Colon (tissue), 2 donors: ENCODE measurements around the gene COA6.
"Not testable (repeated sequence)": the region's sequence is repeated elsewhere in the genome, so short reads cannot be mapped to it uniquely, and the experiment has no call there.

Experiments used
- FAIRE-seq: peaks from 2 replicates; lab custom pipeline; 2012; peaks lifted over from hg19 to GRCh38; lab: Jason Lieb, UNC
- donor health status: control.
- donor health status: control.

COA6 gene

DNA sequence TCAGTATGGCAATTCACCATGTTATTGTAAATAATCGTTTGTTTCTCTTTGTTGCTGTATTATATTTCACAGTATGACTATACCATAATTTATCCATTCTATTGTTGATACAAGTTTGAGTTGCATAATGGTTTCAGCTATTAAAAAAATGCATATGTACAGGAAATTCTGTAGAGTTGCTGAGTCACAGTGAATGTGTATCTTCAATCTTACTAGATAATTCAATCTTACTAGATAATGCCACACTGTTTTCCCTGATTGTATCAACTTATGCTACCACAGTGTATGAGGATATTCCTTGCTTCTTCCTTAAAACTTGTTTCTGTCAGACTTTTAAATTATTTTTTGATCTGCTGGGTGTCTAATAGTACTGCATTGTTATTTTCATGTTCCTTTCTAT is 3.5 kb upstream of the COA6 start:
- FAIRE-seq, result no peak

- FAIRE-seq, result no peak
These were observed 1.8 kb upstream of the COA6 start for GRCh38 chr1:234371414-234371813.

DNA sequence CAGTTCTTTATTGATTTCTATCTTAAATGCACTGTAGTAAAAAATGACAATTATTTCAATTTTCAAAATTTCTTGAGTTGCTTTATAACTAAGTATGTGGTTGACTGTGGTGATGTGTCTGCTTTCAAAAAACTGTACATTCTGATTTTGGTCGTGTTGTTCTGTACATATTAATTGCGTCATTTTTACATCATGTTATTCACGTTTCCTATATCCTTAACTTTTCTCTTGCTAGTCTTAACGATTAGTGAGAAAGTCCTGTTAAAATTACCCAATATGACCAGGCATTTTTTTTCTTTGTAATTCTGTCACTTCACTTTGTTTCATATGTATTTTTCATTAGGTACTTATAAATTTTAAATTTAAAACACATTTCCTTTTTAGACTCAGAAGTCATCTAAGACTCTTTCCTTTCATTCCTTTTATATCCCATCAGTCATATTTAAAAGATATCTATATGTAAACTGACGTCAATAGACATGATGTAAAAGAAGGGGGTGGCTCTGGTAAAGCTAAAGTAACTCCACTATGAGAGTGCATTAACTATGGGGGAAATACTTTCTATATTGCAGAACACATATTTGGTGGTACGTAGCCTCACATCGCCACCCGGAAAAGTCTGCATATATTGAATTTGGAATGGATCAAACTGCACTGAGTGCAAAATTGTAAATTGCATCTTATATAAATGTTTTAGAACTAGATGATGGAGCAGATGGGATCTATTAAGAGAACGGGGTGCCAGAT is 1.1 kb upstream of the COA6 start:
- FAIRE-seq, result no peak

GRCh38 chr1:234373959-234374254 is 651 bp downstream of the COA6 start:
- FAIRE-seq, result no peak

GRCh38 chr1:234375672-234376071 is 2.4 kb downstream of the COA6 start:
- FAIRE-seq, result no peak

DNA sequence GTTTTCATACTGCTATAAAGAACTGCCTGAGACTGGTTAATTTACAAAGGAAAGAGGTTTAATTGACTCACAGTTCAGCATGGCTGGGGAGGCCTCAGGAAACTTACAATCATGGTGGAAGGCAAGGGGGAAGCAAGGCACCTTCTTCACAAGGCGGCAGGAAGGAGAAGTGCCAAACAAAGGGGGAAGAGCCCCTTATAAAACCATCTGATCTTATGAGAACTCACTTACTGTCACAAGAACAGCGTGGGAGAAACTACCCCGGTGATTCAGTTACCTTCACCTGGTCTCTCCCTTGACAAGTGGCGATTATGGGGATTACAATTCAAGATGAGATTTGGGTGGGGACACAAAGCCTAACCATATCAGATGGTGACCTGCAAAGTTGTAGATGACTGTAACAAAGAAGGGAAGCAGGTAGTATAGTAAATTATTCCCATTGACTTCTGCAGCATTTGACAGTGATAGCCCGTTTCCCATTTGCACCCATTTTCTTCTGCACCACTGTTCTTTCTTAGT is 6.4 kb downstream of the COA6 start:
- FAIRE-seq, result not testable (repeated sequence)

DNA sequence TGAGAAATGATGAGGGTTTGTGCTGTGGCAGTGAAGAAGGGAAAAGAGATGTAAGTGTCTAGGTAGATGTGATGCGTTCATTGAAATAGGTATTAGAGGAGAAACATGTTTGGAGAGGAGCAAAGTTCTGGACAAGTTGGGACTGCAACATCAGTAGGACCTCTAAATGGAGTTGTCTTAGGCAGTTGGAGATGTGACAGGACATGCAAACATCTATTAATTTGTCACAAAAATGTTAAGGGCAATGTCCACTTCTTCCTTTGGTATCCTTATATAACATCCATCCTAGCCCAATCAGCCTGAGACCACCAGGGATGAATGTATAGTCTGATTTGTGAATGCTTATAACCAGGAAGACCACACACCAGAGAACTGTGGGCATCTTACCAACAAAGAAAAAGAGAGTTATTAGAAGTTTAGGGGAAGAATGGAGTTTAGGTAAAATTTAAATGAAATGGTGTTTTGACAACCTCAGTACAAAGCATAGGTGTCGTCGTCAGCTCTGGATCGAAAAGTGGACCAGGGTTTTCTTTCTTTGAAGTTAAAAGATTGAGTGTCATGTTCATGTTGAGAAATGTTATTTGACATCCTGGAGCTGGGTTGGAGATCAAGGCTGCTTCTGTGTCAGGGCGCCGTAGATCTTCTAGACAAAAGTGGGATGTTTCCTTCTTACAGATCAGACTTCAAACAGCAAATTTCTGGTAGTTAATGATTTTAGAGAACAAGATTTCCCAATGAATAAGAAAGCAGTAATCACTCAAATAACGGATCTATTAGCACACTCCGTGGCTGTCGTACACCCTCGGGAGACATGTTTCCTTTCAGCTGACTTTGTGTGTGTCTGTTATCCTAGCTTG is 8.7 kb downstream of the COA6 start:
- FAIRE-seq, result no peak

DNA sequence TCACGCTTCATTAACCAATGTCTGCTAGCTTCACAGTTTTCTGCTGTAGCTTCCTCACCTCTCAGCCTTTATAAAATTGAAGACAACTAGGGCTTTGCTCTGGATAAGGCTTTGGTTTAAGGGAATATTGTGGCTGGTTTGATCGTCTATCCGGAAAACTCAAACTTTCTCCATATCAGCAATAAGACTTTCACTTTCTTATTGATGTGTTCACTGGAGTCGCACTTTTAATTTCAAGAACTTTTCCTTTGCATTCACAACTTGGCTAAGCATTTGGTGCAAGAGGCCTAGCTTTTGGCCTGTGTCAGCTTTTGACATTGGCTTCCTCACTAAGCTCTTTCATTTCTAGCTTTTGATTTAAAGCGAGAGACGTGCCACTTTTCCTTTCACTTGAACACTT is 12.9 kb downstream of the COA6 start:
- no peak for FAIRE-seq

GRCh38 chr1:234388094-234388493 is 14.8 kb downstream of the COA6 start:
- FAIRE-seq, result no peak

DNA sequence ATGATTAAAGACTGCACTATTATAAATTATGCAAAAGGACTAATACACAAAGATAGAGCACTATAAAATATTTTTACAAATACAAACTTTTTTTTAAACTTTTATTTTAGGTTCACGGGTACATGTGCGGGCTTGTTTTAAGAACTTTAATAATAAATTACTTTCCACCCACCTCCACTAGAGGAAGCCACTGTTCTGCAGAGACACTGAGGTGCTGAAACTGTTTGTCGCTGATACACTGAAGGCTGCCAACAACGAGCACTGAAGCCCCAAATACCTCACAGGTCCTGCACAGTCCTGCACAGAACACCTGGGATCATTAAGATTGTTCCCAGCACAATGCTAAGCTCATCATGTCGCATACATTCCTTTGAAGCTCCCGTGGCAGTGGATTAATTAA is 19.9 kb downstream of the COA6 start:
- no peak for FAIRE-seq

GRCh38 chr1:234395297-234395696 is 22.0 kb downstream of the COA6 start:
- no peak for FAIRE-seq

- no peak for FAIRE-seq
These were observed 22.8 kb downstream of the COA6 start for GRCh38 chr1:234396092-234396491.

DNA sequence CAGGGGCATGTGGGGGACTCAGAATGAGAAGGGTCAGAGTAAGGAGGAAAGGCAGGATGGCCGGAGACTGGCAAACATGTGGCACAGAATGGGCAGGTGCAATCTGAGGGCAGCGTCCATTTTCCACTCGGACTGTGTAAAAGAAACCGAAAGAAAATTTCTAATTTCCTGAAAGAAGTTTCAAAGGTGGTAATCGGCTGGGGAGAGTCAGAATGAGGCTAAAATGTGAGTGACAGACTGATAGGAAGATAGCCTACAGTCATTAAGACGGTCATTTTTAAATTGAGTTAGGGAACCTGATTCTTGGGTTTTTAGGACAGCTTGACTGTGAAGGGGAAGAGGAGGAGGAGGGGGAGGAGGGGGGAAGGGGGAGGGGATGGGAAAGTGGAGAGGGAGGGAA is 23.6 kb downstream of the COA6 start:
- FAIRE-seq, result no peak

- no peak for FAIRE-seq
These were observed 24.5 kb downstream of the COA6 start for GRCh38 chr1:234397732-234398131.

DNA sequence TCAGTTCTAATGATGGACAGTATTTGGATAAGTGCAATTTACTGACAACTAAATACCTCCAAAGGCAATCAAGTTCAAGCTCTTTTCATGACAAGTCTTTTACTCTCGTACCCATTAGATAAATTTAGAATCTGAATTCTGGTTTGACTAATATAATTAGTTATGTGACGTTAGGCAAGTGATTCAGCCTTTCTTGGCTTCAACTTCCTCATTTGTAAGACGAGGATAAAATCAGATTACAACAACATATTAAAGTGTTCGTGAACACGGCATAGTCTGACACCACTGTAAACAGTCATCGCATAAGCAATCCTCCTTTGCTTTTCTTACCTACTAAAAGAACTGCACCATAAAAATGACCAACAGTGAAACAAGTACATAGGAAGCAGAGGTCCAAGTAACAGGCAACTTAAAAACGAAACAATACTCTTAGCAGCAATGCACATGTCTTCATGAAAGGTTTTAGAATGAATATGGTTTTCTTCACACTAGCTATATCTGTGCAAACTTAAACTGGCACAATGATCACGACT is 25.7 kb downstream of the COA6 start:
- FAIRE-seq, result no peak

- FAIRE-seq, result not testable (repeated sequence)
These were observed 26.3 kb downstream of the COA6 start for GRCh38 chr1:234399515-234399914.

- FAIRE-seq, result no peak
These were observed 27.5 kb downstream of the COA6 start for GRCh38 chr1:234400773-234401172.

GRCh38 chr1:234401658-234402057 is 28.4 kb downstream of the COA6 start:
- FAIRE-seq, result no peak

DNA sequence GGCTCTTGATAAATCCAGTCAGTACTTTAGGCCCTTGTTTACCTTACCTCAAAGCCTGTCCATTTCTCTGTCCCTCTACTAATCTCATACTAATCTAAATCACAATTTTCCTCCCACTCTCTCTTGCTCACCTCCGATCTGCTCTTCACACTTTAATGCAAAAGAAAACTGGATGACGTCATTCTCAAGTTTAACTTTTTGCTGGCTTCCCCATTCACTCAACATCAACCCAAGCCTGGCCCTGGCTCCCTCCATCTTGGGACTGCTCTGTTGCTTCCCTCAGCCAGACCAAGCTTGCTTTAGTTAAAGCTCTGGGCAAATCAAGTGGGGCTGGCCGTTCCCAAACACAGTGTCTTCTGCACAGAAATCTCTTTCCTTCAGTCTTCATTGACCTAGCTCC is 29.7 kb downstream of the COA6 start:
- no peak for FAIRE-seq

- no peak for FAIRE-seq
These were observed 32.4 kb downstream of the COA6 start for GRCh38 chr1:234405676-234406075.

GRCh38 chr1:234406871-234407270 is 33.6 kb downstream of the COA6 start:
- FAIRE-seq, result no peak

- FAIRE-seq, result no peak
These were observed 35.5 kb downstream of the COA6 start for GRCh38 chr1:234408757-234409156.

DNA sequence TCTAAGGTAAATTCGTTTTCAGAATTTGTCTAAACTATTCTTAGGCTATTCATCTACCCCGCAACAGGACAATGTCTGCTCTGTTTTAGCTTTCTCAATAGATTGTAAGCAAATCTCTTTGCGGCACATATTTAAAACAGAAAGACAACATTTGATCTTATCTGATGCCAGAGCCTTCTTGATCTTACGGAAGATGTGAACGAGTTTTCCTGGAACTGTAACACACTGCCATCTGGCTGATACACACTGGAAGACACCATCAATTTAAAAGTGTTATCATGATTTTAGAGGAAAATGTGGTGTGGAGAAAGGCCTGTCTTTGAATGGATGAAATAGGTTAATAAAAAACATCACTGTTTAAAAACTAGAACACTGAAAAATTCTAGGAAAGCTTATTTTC is 36.1 kb downstream of the COA6 start:
- no peak for FAIRE-seq
